ENCODE measurements around the gene ATP5F1D.
A peak's percentile ranks its signal among the peaks of the same experiment; 100 is the strongest.

ATP5F1D gene

GRCh38 chr19:1270854-1271527, 29.4 kb downstream of the ATP5F1D start:
- DNase-seq, result no peak

GRCh38 chr19:1271528-1272422, 30.2 kb downstream of the ATP5F1D start:
- no peak for DNase-seq

GRCh38 chr19:1272423-1273262, 31.1 kb downstream of the ATP5F1D start:
- DNase-seq, result no peak

- DNase-seq, result no peak
Observed at GRCh38 chr19:1273263-1274041, 31.9 kb downstream of the ATP5F1D start.

- DNase-seq, result no peak
Observed at GRCh38 chr19:1274081-1274851, 32.7 kb downstream of the ATP5F1D start.

- DNase-seq, result no peak
Observed at GRCh38 chr19:1274852-1275259, 33.3 kb downstream of the ATP5F1D start.

GRCh38 chr19:1275260-1275975, 33.9 kb downstream of the ATP5F1D start, which contains the start of gene FAM174C:
Gene FAM174C, plus strand, starts transcription at chr19:1275530. Its CDS starts 20 bp downstream, at chr19:1275550.
- peak; percentile 92 to 96 for DNase-seq

GRCh38 chr19:1275976-1276627, 34.6 kb downstream of the ATP5F1D start:
- no peak for DNase-seq

GRCh38 chr19:1276628-1277022, 35.1 kb downstream of the ATP5F1D start:
- DNase-seq, result no peak

GRCh38 chr19:1277061-1277460, 35.5 kb downstream of the ATP5F1D start:
- DNase-seq, result no peak

GRCh38 chr19:1278074-1278473, 36.5 kb downstream of the ATP5F1D start:
- DNase-seq, result no peak

- no peak for DNase-seq
Observed at GRCh38 chr19:1278713-1279660, 37.4 kb downstream of the ATP5F1D start.

- DNase-seq, result peak; percentile 79 to 83
Observed at GRCh38 chr19:1279782-1280341, 38.3 kb downstream of the ATP5F1D start.

- no peak for DNase-seq
Observed at GRCh38 chr19:1280636-1281568, 39.4 kb downstream of the ATP5F1D start.

- DNase-seq, result no peak
Observed at GRCh38 chr19:1281569-1282287, 40.2 kb downstream of the ATP5F1D start.

- DNase-seq, result no peak
Observed at GRCh38 chr19:1282588-1283206, 41.1 kb downstream of the ATP5F1D start.
